ENCODE data around the gene KCNK4.
A peak's percentile ranks its signal among the peaks of the same experiment; 100 is the strongest.

Gene KCNK4

GRCh38 chr11:64324692-64325469 lies 33.8 kb downstream of the KCNK4 start:
- no peak for DNase-seq (ENCODE audit: low read depth in 2 of 2)

GRCh38 chr11:64327375-64327774 lies 36.3 kb downstream of the KCNK4 start:
- DNase-seq (ENCODE audit: low read depth in 2 of 2): no peak

- no peak for DNase-seq (ENCODE audit: low read depth in 2 of 2)
Observed at GRCh38 chr11:64327993-64328392, 36.9 kb downstream of the KCNK4 start.

GRCh38 chr11:64330888-64331287 lies 39.8 kb downstream of the KCNK4 start:
- no peak for DNase-seq (ENCODE audit: low read depth in 2 of 2)

GRCh38 chr11:64331569-64332371 lies 40.7 kb downstream of the KCNK4 start:
- peak; percentile 45 to 55 for DNase-seq (ENCODE audit: low read depth in 2 of 2)

GRCh38 chr11:64333556-64333955 lies 42.5 kb downstream of the KCNK4 start:
- DNase-seq (ENCODE audit: low read depth in 2 of 2): no peak

- no peak for DNase-seq (ENCODE audit: low read depth in 2 of 2)
Observed at GRCh38 chr11:64334764-64335735, 43.9 kb downstream of the KCNK4 start.

GRCh38 chr11:64337538-64338249 lies 46.6 kb downstream of the KCNK4 start:
- DNase-seq (ENCODE audit: low read depth in 2 of 2): no peak

GRCh38 chr11:64338716-64339115 lies 47.6 kb downstream of the KCNK4 start:
- DNase-seq (ENCODE audit: low read depth in 2 of 2): no peak

GRCh38 chr11:64339286-64339685 lies 48.2 kb downstream of the KCNK4 start:
- DNase-seq (ENCODE audit: low read depth in 2 of 2): no peak

GRCh38 chr11:64339754-64340408 lies 48.8 kb downstream of the KCNK4 start, which contains the start of gene CCDC88B:
CCDC88B (plus strand) TSS chr11:64340204; CDS start chr11:64340267, 63 bp downstream.
- peak; percentile 71 to 76 for DNase-seq (ENCODE audit: low read depth in 2 of 2)

- DNase-seq (ENCODE audit: low read depth in 2 of 2): peak; percentile 64 to 69
Observed at GRCh38 chr11:64340671-64341335, 49.7 kb downstream of the KCNK4 start.

- DNase-seq (ENCODE audit: low read depth in 2 of 2): no peak
Observed at GRCh38 chr11:64341429-64341828, 50.3 kb downstream of the KCNK4 start.

GRCh38 chr11:64341851-64342791 lies 51.0 kb downstream of the KCNK4 start:
- DNase-seq (ENCODE audit: low read depth in 2 of 2): peak; percentile 76 to 78

- DNase-seq (ENCODE audit: low read depth in 2 of 2): no peak
Observed at GRCh38 chr11:64342869-64343745, 52.0 kb downstream of the KCNK4 start.

GRCh38 chr11:64343767-64344559 lies 52.9 kb downstream of the KCNK4 start:
- DNase-seq (ENCODE audit: low read depth in 2 of 2): no peak

- DNase-seq (ENCODE audit: low read depth in 2 of 2): no peak
Observed at GRCh38 chr11:64344787-64345186, 53.7 kb downstream of the KCNK4 start.

Data from stimulated activated CD8-positive, alpha-beta memory T cell treated with anti-CD3 and anti-CD28 coated beads, Interleukin-2, amount 100 ng/mL, for 1 hour (primary cell).